ENCODE data around the gene GALNT12. TPM values are rescaled to one million over a fixed set of nuclear protein-coding genes. Genes with fewer than 3 reads are reported as not detected.

GALNT12 gene
- total and polyA plus RNA-seq, 2 experiments from 2014 or later: 14.6 to 23.6 TPM

DNA sequence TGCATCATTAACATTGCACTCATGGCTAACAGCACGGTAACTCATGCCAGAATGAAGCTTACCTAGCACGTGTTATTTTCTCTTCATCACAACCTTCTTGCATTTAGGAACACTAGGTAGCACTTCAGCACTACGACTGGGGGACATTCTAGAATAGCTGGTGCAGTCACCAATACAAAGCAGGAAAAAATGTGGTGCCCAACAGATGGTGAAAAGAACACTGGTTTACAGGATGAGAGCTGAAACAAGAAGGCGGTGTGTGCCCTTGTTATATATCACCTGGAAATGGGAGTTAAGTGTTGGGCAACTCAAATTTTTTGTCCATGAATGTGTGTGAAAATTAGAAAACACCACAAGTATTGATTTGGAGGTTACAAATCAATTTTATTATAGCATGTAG lies 30.0 kb downstream of the GALNT12 start:
- Mint-ChIP-seq H3K4me3 (no peak overlapping the region), H3K27me3 (ENCODE audit: insufficient read depth, low read depth, poor library complexity) (peaks cover 12% of the 10 kb centered on the region), H3K4me1 (peaks cover 9% of the 10 kb centered on the region), H3K9me3 (no peaks in the 10 kb centered on the region), H3K36me3 (ENCODE audit: low read depth) (peaks cover 7% of the 10 kb centered on the region; the same call in 2 of the 3 replicates), H3K27ac (no peak overlapping the region)
- H3F3A ChIP-seq (replicated peaks; ENCODE audit: low read depth): no peaks in the 10 kb centered on the region
- H3K79me2 ChIP-seq (replicated peaks; ENCODE audit: insufficient read depth): no peaks in the 10 kb centered on the region
- no peak for DNase-seq (ENCODE audit: low spot score)
- H3K4me1 ChIP-seq (ENCODE audit: insufficient read depth): no peaks in the 10 kb centered on the region
- H3K4me3 ChIP-seq: no peak overlapping the region
- no peaks in the 10 kb centered on the region for H3K9me2 ChIP-seq (ENCODE audit: insufficient read depth)
- H3K27me3 ChIP-seq (ENCODE audit: insufficient read depth): no peaks in the 10 kb centered on the region
- H2AFZ ChIP-seq: no peak overlapping the region
- TF ChIP-seq ZNF114 (CRISPR knock-in tag; IDR thresholded peaks at IDR 0.05) (no peak), CTCF (conservative IDR thresholded peaks at IDR 0.05; ENCODE audit: low read depth in 2 of 2) (no peak), JUNB (IDR thresholded peaks at IDR 0.05; ENCODE audit: unreplicated experiment) (no peak)
- no peak overlapping the region for H3K27ac ChIP-seq (ENCODE audit: low read depth)
- H3K36me3 ChIP-seq (ENCODE audit: insufficient read depth): no peaks in the 10 kb centered on the region
- no peaks in the 10 kb centered on the region for H4K20me1 ChIP-seq (replicated peaks; ENCODE audit: insufficient read depth)
- no peak for ATAC-seq
- no peak overlapping the region for H3K4me2 ChIP-seq

GRCh38 chr9:98838155-98838867 lies 30.8 kb downstream of the GALNT12 start:
- Histone ChIP-seq H3K27me3 (ENCODE audit: insufficient read depth) (no peaks in the 10 kb centered on the region), H3K79me2 (replicated peaks; ENCODE audit: insufficient read depth) (no peaks in the 10 kb centered on the region), H3K4me2 (no peak overlapping the region), H2AFZ (no peak overlapping the region), H4K20me1 (replicated peaks; ENCODE audit: insufficient read depth) (no peaks in the 10 kb centered on the region; the same call in 1 of the 2 replicates), H3K27ac (ENCODE audit: low read depth) (no peak overlapping the region), H3K4me1 (ENCODE audit: insufficient read depth) (no peaks in the 10 kb centered on the region), H3K9me2 (ENCODE audit: insufficient read depth) (no peaks in the 10 kb centered on the region), H3F3A (replicated peaks; ENCODE audit: low read depth) (no peaks in the 10 kb centered on the region), H3K4me3 (no peak overlapping the region), H3K36me3 (ENCODE audit: insufficient read depth) (no peaks in the 10 kb centered on the region)
- no peak overlapping the region; the same call in 2 of the 3 replicates for H3K4me3 Mint-ChIP-seq
- peaks cover 7% of the 10 kb centered on the region for H3K27me3 Mint-ChIP-seq (ENCODE audit: insufficient read depth, low read depth, poor library complexity)
- H3K4me1 Mint-ChIP-seq: peaks cover 9% of the 10 kb centered on the region
- ATAC-seq: peak; percentile 46; the same call in 2 of the 3 replicates
- no peaks in the 10 kb centered on the region for H3K9me3 Mint-ChIP-seq
- peak overlapping the region; percentile 37; the same call in 1 of the 2 replicates for H3K27ac Mint-ChIP-seq
- DNase-seq (ENCODE audit: low spot score): no peak
- peaks cover 7% of the 10 kb centered on the region; the same call in 2 of the 3 replicates for H3K36me3 Mint-ChIP-seq (ENCODE audit: low read depth)
- TF ChIP-seq, protein P1, sequence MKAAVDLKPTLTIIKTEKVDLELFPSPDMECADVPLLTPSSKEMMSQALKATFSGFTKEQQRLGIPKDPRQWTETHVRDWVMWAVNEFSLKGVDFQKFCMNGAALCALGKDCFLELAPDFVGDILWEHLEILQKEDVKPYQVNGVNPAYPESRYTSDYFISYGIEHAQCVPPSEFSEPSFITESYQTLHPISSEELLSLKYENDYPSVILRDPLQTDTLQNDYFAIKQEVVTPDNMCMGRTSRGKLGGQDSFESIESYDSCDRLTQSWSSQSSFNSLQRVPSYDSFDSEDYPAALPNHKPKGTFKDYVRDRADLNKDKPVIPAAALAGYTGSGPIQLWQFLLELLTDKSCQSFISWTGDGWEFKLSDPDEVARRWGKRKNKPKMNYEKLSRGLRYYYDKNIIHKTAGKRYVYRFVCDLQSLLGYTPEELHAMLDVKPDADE (IDR thresholded peaks at IDR 0.05): no peak
- no peak for TF ChIP-seq CTCF (conservative IDR thresholded peaks at IDR 0.05; ENCODE audit: low read depth in 2 of 2)
- no peak for TF ChIP-seq ZNF114 (CRISPR knock-in tag; IDR thresholded peaks at IDR 0.05)
- TF ChIP-seq STAT1 (IDR thresholded peaks at IDR 0.05; ENCODE audit: unreplicated experiment): no peak
- TF ChIP-seq JUNB (IDR thresholded peaks at IDR 0.05; ENCODE audit: unreplicated experiment): no peak
- no peak for TF ChIP-seq EZH2 (IDR thresholded peaks at IDR 0.05; ENCODE audit: low read depth, unreplicated experiment)
- TF ChIP-seq POLR2AphosphoS5 (IDR thresholded peaks at IDR 0.05; ENCODE audit: low read depth): no peak
- TF ChIP-seq NANOG (IDR thresholded peaks at IDR 0.05; ENCODE audit: borderline replicate concordance): no peak
- TF ChIP-seq ZNF462 (CRISPR knock-in tag; IDR thresholded peaks at IDR 0.05): no peak
